ENCODE data around the gene RAB10. TPM values are rescaled to one million over a fixed set of nuclear protein-coding genes. Genes with fewer than 3 reads are reported as not detected.
"Not testable (repeated sequence)": the region's sequence is repeated elsewhere in the genome, so short reads cannot be mapped to it uniquely, and the experiment has no call there.

RAB10 gene
- total RNA-seq, 1 donor from 2014 or later: 380 TPM

- DNase-seq (ENCODE audit: low read depth): no peak
Measured at GRCh38 chr2:26016012-26016705, 17.7 kb upstream of the RAB10 start.

DNA sequence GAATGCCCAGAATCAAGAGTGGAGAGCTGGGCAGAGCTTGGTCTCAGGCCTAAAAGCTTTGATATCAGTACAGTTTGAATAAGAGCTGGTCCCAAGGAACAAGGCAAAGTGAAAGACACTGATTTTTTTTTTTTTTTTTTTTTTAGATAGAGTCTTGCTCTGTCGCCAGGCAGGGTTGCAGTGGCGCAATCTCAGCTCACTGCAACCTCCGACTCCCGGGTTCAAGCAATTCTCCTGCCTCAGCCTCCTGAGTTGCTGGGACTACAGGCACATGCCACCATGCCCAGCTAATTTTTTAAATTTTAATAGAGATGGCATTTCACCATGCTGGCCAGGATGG, 17.2 kb upstream of the RAB10 start:
- DNase-seq (ENCODE audit: low read depth): not testable (repeated sequence)

DNA sequence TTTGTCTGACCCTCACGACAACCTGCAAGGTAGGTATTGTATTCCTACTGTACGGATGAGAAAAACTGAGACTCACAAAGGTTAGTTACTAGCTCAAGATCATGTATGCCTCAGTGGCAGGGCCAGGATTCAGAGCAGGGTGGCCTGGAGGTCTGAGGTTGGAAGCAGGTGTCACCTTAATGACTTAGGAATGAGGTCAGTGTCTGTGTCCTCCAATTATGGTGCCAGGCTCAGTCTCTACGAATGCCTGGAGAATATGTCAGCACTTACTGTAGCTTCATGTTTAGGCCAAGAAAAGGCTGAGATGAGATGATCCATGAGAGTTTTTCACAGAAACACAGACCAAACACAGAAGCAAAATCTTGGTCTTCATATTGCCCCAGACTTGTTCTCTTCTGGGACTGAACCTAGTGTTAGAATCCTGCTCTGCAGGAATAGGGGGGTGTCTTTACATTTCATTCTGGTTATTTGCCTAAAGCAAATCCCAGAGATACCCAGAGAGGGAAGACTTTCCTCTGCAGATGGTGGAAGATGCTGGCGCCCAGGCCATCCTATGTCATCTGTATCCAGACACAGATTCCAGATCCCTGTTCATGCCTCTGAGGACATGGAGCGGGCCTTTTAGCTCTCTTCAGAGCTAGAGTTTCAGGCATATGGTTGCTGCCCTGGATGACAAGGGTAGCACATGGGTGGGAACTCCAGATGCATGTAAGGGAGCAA, 16.3 kb upstream of the RAB10 start:
- DNase-seq (ENCODE audit: low read depth): no peak

- DNase-seq (ENCODE audit: low read depth): peak; percentile 95
Measured at GRCh38 chr2:26018184-26019055, 15.5 kb upstream of the RAB10 start.

DNA sequence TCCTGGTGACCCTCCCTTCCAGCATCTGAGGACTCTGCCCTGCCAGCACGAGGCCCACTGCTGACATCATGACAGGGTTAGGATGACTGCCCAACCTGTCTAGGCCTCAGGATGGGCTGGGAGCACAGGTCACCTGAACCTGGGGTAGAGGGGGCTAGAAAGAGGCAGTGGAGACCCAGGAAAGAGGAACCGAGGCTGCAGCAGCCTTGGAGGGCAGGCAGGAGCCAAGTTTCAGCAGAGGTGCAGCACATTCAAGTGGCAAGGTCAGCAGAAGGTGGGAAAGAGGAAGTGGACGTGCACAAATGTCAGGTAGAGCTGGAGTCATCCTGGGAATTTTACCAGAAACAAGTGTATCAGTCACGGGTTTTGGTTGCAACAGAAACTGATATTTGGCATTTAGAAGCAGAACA, 13.6 kb upstream of the RAB10 start:
- no peak for DNase-seq (ENCODE audit: low read depth)

DNA sequence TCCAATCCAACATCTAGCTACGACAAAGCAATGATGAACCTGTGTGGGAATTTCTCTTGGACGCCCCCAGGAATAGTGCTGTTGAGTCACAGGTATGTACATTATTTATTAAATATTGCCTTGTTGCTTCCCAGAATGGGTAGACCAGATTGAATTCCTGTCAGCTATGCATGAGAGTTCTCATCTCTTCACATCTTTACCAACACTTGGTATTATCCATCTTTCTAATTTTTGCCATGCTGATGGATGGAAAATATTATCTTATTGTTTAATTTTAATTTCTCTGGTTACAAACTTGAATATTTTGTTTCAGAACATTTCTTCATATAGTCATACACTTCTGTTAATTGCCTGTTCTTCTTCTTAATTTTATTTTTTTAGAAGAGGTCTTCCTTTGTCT, 9.6 kb upstream of the RAB10 start:
- no peak for DNase-seq (ENCODE audit: low read depth)

- no peak for DNase-seq (ENCODE audit: low read depth)
Measured at GRCh38 chr2:26025509-26025908, 8.4 kb upstream of the RAB10 start.

DNA sequence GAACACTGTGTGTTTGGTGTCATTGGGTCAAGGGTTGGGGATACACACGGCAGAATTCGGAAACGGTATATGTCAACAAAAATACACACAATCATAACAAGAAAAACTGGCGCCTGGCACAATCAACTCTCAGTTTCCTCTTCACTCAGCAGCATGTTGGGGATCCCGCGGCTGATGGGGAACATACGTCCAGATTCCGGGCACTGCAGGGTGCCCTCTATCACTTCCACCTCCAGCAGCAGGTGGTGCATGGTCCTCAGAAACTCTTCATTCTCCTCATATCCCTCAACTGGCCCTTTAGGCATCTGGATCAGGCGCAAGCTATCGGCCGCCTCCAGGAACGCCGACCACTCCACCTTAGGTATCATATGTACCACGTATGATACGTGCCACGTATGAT, 5.8 kb upstream of the RAB10 start:
- DNase-seq (ENCODE audit: low read depth): not testable (repeated sequence)

GRCh38 chr2:26032586-26033269, 1.2 kb upstream of the RAB10 start:
- not testable (repeated sequence) for DNase-seq (ENCODE audit: low read depth)

DNA sequence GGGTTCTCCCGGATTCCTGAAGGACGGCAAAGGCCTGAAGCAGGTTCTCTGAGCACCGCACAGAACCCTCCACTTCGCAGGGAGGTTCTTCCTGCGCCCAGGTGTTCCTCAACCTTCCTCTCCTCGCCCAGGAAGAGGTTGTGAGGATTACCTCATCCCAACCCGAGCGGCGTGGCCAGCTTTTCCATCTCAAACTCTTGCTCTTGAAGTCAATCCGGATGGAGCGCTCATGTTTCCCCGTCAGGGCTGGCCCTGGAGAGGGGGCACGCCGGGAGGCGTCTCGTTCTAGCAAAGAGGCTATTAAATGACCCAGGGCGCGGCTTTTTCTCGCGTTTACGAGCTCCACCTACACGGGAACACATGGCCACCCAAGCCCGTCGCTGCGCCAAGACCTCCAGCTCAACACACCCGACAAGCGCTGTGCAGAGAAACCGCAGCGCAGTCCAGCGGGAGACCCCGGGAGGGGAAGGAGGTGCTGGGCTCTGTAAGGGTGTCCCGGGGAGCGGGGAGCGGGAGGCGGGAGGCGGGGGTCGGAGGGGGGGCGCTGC, 540 bp upstream of the RAB10 start:
- DNase-seq (ENCODE audit: low read depth): peak; percentile 67

GRCh38 chr2:26034637-26034992, 731 bp downstream of the RAB10 start:
- no peak for DNase-seq (ENCODE audit: low read depth)

DNA sequence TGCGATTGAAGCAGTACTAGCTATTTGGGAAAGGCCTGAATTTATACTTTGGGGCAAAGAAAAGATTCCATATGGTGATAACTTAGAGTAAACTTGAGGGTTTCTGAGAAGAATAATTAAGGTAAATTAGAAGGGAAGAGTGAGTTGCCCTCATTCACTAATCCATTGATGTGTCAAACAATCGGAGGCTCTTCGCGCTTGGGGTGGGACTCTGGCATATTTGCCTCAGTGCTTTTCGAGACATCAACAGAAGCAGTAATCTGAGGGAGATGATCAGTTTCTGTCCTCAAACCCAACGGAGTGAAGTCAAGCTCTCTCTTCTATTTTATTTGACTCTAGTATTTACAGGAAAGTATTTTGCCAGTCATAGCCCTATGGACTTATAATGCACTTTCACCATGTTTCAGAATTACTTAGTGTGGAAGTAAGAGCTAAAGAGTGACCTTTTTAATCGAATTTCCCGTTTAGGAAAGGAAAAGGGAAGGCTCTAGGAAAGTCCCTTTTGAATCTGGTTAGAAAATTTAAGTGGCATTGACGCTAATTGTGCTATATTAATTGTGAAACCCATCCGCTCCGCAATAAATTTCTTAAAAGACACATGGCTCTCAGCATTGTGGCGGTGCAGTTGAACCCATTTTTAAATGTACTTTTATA, 1.3 kb downstream of the RAB10 start:
- DNase-seq (ENCODE audit: low read depth): no peak

GRCh38 chr2:26039603-26040323, 5.9 kb downstream of the RAB10 start:
- no peak for DNase-seq (ENCODE audit: low read depth)

DNA sequence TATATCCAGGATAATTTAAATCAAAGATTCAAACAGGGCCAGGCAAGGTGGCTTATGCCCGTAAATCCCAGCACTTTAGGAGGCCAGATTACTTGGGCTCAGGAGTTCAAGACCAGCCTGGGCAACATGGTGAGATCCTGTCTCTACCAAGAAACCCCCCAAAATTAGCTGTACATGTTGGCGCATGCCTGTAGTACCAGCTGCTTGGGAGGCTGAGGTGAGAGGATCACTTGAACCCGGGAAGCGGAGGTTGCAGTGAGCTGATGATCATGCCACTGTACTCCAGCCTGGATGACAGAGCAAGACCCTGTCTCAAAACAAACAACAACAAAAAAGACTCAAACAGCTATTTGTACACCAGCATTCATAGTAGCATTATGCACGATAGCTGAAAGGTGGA, 9.2 kb downstream of the RAB10 start:
- no peak for DNase-seq (ENCODE audit: low read depth)

DNA sequence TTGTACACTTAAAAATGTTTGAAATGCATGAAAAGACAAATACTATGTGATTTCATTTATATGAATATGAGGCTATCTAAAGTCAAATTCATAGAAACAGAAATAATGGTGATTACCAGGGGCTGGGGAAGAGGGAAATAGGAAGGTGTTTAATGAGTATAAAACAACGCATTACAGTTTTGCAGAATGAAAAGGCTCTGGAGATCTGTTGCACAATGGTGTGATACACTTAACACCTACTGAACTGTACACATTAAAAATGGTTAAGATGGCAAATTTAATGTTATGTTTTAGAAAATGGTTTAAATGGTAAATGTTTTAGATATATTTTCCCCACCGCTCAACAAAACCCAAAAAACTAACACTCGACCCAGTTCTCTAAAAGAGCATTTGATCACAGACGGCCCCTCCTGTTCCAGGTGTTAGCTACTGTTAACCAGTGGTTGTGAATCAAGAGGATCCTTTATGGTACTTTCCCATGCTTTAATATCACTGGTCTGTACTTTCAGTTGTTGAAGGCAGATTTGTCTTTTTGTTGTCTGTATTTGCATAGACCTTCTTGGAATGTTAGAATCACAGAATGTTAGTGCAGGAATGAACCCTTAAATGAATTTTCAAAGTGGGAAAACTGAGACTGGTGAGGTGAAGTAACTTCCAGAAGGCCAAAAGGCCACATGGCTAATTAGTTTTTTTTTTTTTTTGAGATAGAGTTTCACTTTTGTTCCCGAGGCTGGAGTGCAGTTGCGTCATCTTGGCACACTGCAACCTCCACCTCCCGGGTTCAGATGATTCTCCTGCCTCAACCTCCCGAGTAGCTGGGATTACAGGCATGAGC, 10.2 kb downstream of the RAB10 start:
- DNase-seq (ENCODE audit: low read depth): peak; percentile 63

- no peak for DNase-seq (ENCODE audit: low read depth)
Measured at GRCh38 chr2:26048791-26049190, 14.9 kb downstream of the RAB10 start.

GRCh38 chr2:26049641-26050040, 15.8 kb downstream of the RAB10 start:
- DNase-seq (ENCODE audit: low read depth): no peak

- DNase-seq (ENCODE audit: low read depth): no peak
Measured at GRCh38 chr2:26052740-26053139, 18.9 kb downstream of the RAB10 start.

GRCh38 chr2:26054598-26055348, 20.9 kb downstream of the RAB10 start:
- no peak for DNase-seq (ENCODE audit: low read depth)

All from renal cortical epithelial cell (primary cell).